Measurements from ENCODE around the gene WDR33.
A peak's percentile ranks its signal among the peaks of the same experiment; 100 is the strongest.

Gene WDR33

GRCh38 chr2:127810619-127811396 is at the start of gene WDR33:
Gene WDR33 (minus strand): TSS chr2:127811171. CDS start chr2:127770981, 40,190 bp downstream.
- in situ Hi-C loops (cut with MboI; ENCODE audit: low pct_unique_long_range_greater_than_20kb, low sequenced_read_pairs, unreplicated experiment), result no loop called here
- DNase-seq (ENCODE audit: low spot score), result peak; percentile 94
- TF ChIP-seq, protein P1, sequence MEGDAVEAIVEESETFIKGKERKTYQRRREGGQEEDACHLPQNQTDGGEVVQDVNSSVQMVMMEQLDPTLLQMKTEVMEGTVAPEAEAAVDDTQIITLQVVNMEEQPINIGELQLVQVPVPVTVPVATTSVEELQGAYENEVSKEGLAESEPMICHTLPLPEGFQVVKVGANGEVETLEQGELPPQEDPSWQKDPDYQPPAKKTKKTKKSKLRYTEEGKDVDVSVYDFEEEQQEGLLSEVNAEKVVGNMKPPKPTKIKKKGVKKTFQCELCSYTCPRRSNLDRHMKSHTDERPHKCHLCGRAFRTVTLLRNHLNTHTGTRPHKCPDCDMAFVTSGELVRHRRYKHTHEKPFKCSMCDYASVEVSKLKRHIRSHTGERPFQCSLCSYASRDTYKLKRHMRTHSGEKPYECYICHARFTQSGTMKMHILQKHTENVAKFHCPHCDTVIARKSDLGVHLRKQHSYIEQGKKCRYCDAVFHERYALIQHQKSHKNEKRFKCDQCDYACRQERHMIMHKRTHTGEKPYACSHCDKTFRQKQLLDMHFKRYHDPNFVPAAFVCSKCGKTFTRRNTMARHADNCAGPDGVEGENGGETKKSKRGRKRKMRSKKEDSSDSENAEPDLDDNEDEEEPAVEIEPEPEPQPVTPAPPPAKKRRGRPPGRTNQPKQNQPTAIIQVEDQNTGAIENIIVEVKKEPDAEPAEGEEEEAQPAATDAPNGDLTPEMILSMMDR (IDR thresholded peaks at IDR 0.05; ENCODE audit: extremely low read depth, insufficient read depth, missing control alignments), result peak; percentile 59

DNA sequence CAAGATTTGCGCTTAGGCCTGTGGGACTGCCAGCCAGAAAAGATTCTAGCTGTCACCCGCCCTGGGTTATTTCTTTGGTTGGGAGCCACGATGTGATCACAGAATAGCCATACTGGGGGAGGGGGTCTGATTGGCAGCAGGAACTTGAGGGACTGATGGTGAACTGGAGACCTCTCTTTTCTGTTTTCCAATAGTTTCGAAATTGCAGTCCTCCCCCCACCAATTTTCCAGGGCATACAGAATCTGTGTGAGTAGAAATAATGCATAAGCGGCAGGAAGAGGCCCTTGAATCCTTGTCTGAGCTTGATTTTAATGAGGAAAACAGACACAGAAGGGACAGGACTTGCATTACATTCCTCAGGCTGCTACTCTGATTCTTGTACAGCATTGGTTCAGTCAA is 49.2 kb upstream of the WDR33 start:
- TF ChIP-seq, protein P1 (IDR thresholded peaks at IDR 0.05; ENCODE audit: extremely low read depth, insufficient read depth, missing control alignments), result no peak

DNA sequence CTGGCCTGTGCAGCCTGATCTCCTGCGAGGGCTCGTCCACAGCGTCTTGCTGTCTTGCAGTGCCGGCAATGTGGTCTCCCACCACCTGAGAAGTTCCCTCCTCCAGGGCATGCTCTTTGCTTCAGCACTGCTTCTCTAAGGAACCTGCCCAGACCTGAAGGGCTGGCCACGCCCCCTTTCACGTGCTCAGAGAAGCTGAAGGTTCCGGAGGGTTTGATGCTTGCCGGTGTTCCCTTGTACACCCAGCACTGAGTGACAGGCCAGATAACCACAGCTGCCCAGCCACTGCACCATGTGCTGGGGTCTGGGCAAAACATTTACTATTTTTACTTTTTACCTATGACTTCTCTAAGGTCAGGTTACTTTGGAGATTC is 48.7 kb upstream of the WDR33 start:
- peak; percentile 54 for DNase-seq (ENCODE audit: low spot score)
- TF ChIP-seq, protein P1 (IDR thresholded peaks at IDR 0.05; ENCODE audit: extremely low read depth, insufficient read depth, missing control alignments), result no peak
- in situ Hi-C loops (cut with MboI; ENCODE audit: low pct_unique_long_range_greater_than_20kb, low sequenced_read_pairs, unreplicated experiment), result no loop called here

More for the DNA sequence above, 49.2 kb upstream of the WDR33 start:
- in situ Hi-C loops (cut with MboI; ENCODE audit: low pct_unique_long_range_greater_than_20kb, low sequenced_read_pairs, unreplicated experiment), result no loop called here
- DNase-seq (ENCODE audit: low spot score), result no peak

DNA sequence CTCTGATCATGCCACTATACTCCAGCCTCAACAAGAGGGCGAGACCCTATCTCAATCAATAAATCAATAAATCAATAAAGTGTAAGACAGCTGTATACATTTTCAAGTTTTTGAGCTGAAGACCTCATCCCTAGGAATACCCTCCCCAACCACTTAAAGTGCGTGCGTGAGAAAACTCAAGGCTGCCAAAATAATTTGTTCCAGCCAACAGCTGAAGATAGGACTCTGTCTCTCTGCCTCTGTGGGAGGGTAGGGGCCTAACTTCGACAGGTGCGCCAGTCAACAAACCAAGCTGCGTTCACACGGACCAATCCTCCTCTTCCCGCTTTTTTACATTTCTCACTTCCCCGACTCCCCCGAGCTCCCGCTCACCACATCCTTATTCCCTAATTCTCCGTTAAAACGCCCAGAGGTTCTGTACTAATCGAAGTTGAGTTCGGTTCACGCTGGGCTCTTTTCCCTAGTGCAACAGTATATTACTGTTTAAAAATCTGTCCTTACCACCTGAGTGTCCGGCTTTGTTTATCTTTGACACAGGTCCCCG is 46.4 kb upstream of the WDR33 start:
- DNase-seq (ENCODE audit: low spot score), result peak; percentile 52

DNA sequence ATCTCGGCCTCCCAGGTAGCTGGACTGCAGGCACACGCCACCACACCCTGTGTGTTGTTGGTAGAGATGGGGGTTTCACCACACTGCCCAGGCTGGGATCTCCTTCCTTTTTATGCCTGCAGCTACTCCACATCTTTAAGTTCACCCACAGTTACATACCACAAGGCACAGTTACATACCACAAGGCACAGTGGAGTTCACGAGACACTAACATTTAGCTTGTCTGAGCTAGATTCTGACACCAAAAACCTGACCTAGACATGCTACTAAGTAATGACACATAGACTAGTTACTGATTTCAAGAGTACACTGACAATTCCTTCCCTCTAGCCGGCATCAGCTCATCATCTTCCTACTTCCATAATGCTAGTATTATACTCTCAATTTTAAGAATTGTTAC is 42.7 kb upstream of the WDR33 start:
- in situ Hi-C loops (cut with MboI; ENCODE audit: low pct_unique_long_range_greater_than_20kb, low sequenced_read_pairs, unreplicated experiment), result no loop called here
- no peak for DNase-seq (ENCODE audit: low spot score)
- TF ChIP-seq, protein P1 (IDR thresholded peaks at IDR 0.05; ENCODE audit: extremely low read depth, insufficient read depth, missing control alignments), result no peak

More for the DNA sequence above, 46.4 kb upstream of the WDR33 start:
- in situ Hi-C loops (cut with MboI; ENCODE audit: low pct_unique_long_range_greater_than_20kb, low sequenced_read_pairs, unreplicated experiment), result no loop called here
- TF ChIP-seq, protein P1 (IDR thresholded peaks at IDR 0.05; ENCODE audit: extremely low read depth, insufficient read depth, missing control alignments), result no peak

GRCh38 chr2:127852388-127852787 is 41.4 kb upstream of the WDR33 start:
- DNase-seq (ENCODE audit: low spot score), result no peak
- in situ Hi-C loops (cut with MboI; ENCODE audit: low pct_unique_long_range_greater_than_20kb, low sequenced_read_pairs, unreplicated experiment), result no loop called here
- TF ChIP-seq, protein P1 (IDR thresholded peaks at IDR 0.05; ENCODE audit: extremely low read depth, insufficient read depth, missing control alignments), result no peak
